CD4-positive, CD25-positive, alpha-beta regulatory T cell (primary cell): ENCODE measurements around the gene RAD51B. TPM values are rescaled to one million over a fixed set of nuclear protein-coding genes. Genes with fewer than 3 reads are reported as not detected.

Experiments
- ATAC-seq, 2 donors: fragments of 150-1000 bp; cut with Tn5 transposase; one replicate each; pipeline ENCODE4 v1.10.0; 2021; ENCODE audit warnings: low read depth in 2 of 2, moderate number of reproducible peaks in 2 of 2, moderate library complexity in 1 of 2
- DNase-seq, 3 donors: peaks; one replicate each; pipeline versions ENCODE4 v3.0.0 to v3.0.0-alpha.2; 2012 to 2022; ENCODE audit warnings: mixed read lengths in 1 of 3
- H3K27ac ChIP-seq: one replicate; pipeline ENCODE4 v1.7.0; 2013; ENCODE audit warnings: mild to moderate bottlenecking, low read length; ENCODE audit not compliant: insufficient read depth, poor library complexity, severe bottlenecking
- H3K27me3 ChIP-seq: one replicate; pipeline ENCODE4 v1.7.0; 2013; ENCODE audit warnings: low read length; ENCODE audit not compliant: control insufficient read depth, insufficient read depth
- H3K36me3 ChIP-seq: one replicate; pipeline ENCODE4 v1.7.0; 2013; ENCODE audit warnings: mild to moderate bottlenecking, low read length, moderate library complexity; ENCODE audit not compliant: control insufficient read depth, insufficient read depth
- H3K4me1 ChIP-seq: 2 replicates; pipeline ENCODE4 v1.7.0; 2013; ENCODE audit warnings: mild to moderate bottlenecking, low read length; ENCODE audit not compliant: insufficient read depth, control insufficient read depth, poor library complexity, severe bottlenecking
- H3K4me3 ChIP-seq: one replicate; pipeline ENCODE4 v1.7.0; 2013; ENCODE audit warnings: low read depth, mild to moderate bottlenecking, low read length, moderate library complexity
- H3K9me3 ChIP-seq, 2 experiments: 1 replicate in 1 of 2; 2 replicates in 1 of 2; pipeline ENCODE4 v1.7.0; 2013; ENCODE audit warnings: low read length in 2 of 2, mild to moderate bottlenecking in 1 of 2, moderate library complexity in 1 of 2; ENCODE audit not compliant: control insufficient read depth in 2 of 2
- H3K27ac Mint-ChIP-seq, 3 donors: one replicate each; pipeline ENCODE4 v1.8.0; 2020 to 2022; ENCODE audit warnings: mild to moderate bottlenecking in 3 of 3, mixed read lengths in 3 of 3, moderate library complexity in 2 of 3
- H3K27me3 Mint-ChIP-seq: one replicate; pipeline ENCODE4 v1.8.0; 2022; ENCODE audit warnings: mild to moderate bottlenecking, mixed read lengths
- H3K36me3 Mint-ChIP-seq: one replicate; pipeline ENCODE4 v1.8.0; 2020; ENCODE audit warnings: mixed read lengths
- H3K4me1 Mint-ChIP-seq, 4 donors: one replicate each; pipeline ENCODE4 v1.8.0; 2020 to 2022; ENCODE audit warnings: mixed read lengths in 4 of 4, mild to moderate bottlenecking in 1 of 4
- H3K4me3 Mint-ChIP-seq, 4 donors: one replicate each; pipeline ENCODE4 v1.8.0; 2020 to 2022; ENCODE audit warnings: mild to moderate bottlenecking in 4 of 4, mixed read lengths in 4 of 4, moderate library complexity in 3 of 4
- H3K9me3 Mint-ChIP-seq, 7 donors: one replicate each; pipeline ENCODE4 v1.8.0; 2020 to 2022; ENCODE audit warnings: mixed read lengths in 7 of 7, mild to moderate bottlenecking in 3 of 7, moderate library complexity in 2 of 7
- polyA plus RNA-seq, 4 donors: library from polyadenylated mRNA; unstranded; fragments of 300-500 nt; fragmentation: Illumina TruSeq; gene quantifications; one replicate each; pipeline ENCODE4 v1.2.3, GENCODE V29; 2021
- total RNA-seq: library from RNA; stranded (reverse); gene quantifications from one replicate; pipeline ENCODE4 v1.2.3, GENCODE V29; 2022

The RAD51B gene
- total and polyA plus RNA-seq, 5 donors from 2014 or later, result 19.1 to 40.2 (median 28.1) TPM

DNA sequence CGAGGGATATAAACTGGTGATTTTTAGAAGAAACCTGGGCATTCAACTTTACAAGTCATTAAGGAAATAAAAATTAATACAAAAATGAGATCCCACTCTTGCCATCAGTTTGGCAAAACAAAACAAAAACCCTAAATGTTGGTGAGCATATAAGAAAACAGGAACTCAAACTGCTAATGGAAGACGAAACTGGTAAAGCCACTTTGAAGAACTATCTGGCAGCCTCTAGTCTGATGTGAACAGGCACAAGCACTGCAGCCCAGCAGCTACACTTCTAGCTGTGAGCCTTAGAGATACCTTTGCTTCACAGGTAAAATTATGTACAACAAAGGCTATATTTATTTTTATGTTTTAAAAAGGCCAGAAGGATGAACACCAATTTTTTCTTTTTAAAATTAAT, 513.7 kb downstream of the RAD51B start:
- peaks cover 4% of the 10 kb centered on the region for H3K36me3 Mint-ChIP-seq
- H3K27me3 Mint-ChIP-seq, result no peaks in the 10 kb centered on the region
- no peaks in the 10 kb centered on the region for H3K9me3 Mint-ChIP-seq
- H3K4me1 Mint-ChIP-seq, result peaks cover 0 to 7% (median 3%) of the 10 kb centered on the region in 4 donors
- Histone ChIP-seq H3K4me1 (no peaks in the 10 kb centered on the region), H3K27ac (no peak overlapping the region), H3K36me3 (no peaks in the 10 kb centered on the region), H3K9me3 (no peaks in the 10 kb centered on the region), H3K27me3 (no peaks in the 10 kb centered on the region), H3K4me3 (no peak overlapping the region)
- no peak overlapping the region for H3K4me3 Mint-ChIP-seq
- ATAC-seq, result no peak
- H3K27ac Mint-ChIP-seq, result peak overlapping the region in 1 of 3 donors; percentile 26
- no peak for DNase-seq

DNA sequence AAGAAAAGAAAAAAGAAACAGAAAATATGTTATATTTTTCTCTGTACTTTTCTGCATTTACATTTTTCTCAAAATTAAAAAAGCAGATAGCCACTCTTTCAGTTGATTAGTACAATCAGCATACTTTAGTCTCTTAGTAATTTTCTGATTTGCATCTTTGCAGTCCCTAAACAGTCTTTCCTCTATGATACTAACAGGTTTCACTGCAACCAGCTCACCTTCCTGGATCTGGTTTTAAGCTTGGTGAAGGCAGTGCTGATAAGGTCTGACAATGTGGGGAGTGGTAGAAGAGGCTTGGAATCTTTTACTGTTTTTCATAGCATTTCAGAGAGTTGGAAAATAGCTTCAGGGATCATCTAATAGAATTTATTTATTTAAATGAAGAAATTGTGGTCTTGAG, 515.7 kb downstream of the RAD51B start:
- Mint-ChIP-seq H3K4me1 (peaks cover 0 to 7% (median 3%) of the 10 kb centered on the region in 4 donors), H3K4me3 (no peak overlapping the region), H3K27me3 (no peaks in the 10 kb centered on the region), H3K27ac (no peak overlapping the region), H3K36me3 (peaks cover 4% of the 10 kb centered on the region), H3K9me3 (no peaks in the 10 kb centered on the region)
- DNase-seq, result no peak
- Histone ChIP-seq H3K27ac (no peak overlapping the region), H3K9me3 (no peaks in the 10 kb centered on the region), H3K27me3 (no peaks in the 10 kb centered on the region), H3K4me1 (no peaks in the 10 kb centered on the region), H3K4me3 (no peak overlapping the region), H3K36me3 (no peaks in the 10 kb centered on the region)
- ATAC-seq, result no peak

- no peak overlapping the region for H3K27ac ChIP-seq
- Mint-ChIP-seq H3K27me3 (no peaks in the 10 kb centered on the region), H3K4me1 (peaks cover 0 to 7% (median 3%) of the 10 kb centered on the region in 4 donors), H3K27ac (no peak overlapping the region), H3K9me3 (no peaks in the 10 kb centered on the region), H3K36me3 (peaks cover 4% of the 10 kb centered on the region), H3K4me3 (no peak overlapping the region)
- no peaks in the 10 kb centered on the region for H3K36me3 ChIP-seq
- no peaks in the 10 kb centered on the region for H3K27me3 ChIP-seq
- no peaks in the 10 kb centered on the region for H3K4me1 ChIP-seq
- DNase-seq (no peak), ATAC-seq (no peak)
- H3K4me3 ChIP-seq, result no peak overlapping the region
- no peaks in the 10 kb centered on the region for H3K9me3 ChIP-seq
These were observed 516.6 kb downstream of the RAD51B start for GRCh38 chr14:68336165-68336564.

- Mint-ChIP-seq H3K36me3 (peaks cover 4% of the 10 kb centered on the region), H3K4me1 (peaks cover 4 to 16% (median 7%) of the 10 kb centered on the region in 4 donors), H3K9me3 (no peaks in the 10 kb centered on the region), H3K27ac (no peak overlapping the region), H3K27me3 (no peaks in the 10 kb centered on the region), H3K4me3 (no peak overlapping the region)
- Histone ChIP-seq H3K36me3 (no peaks in the 10 kb centered on the region), H3K27ac (no peak overlapping the region), H3K9me3 (no peaks in the 10 kb centered on the region), H3K4me3 (no peak overlapping the region), H3K4me1 (peaks cover 9% of the 10 kb centered on the region), H3K27me3 (no peaks in the 10 kb centered on the region)
- ATAC-seq (no peak), DNase-seq (no peak)
These were observed 517.7 kb downstream of the RAD51B start for GRCh38 chr14:68337279-68337678.

GRCh38 chr14:68340262-68340661, 520.7 kb downstream of the RAD51B start:
- peaks cover 9% of the 10 kb centered on the region for H3K36me3 Mint-ChIP-seq
- DNase-seq, result no peak
- H3K9me3 Mint-ChIP-seq, result no peaks in the 10 kb centered on the region
- no peak overlapping the region for H3K27ac ChIP-seq
- H3K4me3 Mint-ChIP-seq, result no peak overlapping the region
- H3K4me1 ChIP-seq, result peaks cover 9% of the 10 kb centered on the region
- H3K4me1 Mint-ChIP-seq, result peaks cover 0 to 17% (median 9%) of the 10 kb centered on the region in 4 donors
- H3K27ac Mint-ChIP-seq, result no peak overlapping the region
- no peaks in the 10 kb centered on the region for H3K27me3 Mint-ChIP-seq
- no peak overlapping the region for H3K4me3 ChIP-seq
- no peak for ATAC-seq
- no peaks in the 10 kb centered on the region for H3K36me3 ChIP-seq
- no peaks in the 10 kb centered on the region for H3K9me3 ChIP-seq
- H3K27me3 ChIP-seq, result no peaks in the 10 kb centered on the region

DNA sequence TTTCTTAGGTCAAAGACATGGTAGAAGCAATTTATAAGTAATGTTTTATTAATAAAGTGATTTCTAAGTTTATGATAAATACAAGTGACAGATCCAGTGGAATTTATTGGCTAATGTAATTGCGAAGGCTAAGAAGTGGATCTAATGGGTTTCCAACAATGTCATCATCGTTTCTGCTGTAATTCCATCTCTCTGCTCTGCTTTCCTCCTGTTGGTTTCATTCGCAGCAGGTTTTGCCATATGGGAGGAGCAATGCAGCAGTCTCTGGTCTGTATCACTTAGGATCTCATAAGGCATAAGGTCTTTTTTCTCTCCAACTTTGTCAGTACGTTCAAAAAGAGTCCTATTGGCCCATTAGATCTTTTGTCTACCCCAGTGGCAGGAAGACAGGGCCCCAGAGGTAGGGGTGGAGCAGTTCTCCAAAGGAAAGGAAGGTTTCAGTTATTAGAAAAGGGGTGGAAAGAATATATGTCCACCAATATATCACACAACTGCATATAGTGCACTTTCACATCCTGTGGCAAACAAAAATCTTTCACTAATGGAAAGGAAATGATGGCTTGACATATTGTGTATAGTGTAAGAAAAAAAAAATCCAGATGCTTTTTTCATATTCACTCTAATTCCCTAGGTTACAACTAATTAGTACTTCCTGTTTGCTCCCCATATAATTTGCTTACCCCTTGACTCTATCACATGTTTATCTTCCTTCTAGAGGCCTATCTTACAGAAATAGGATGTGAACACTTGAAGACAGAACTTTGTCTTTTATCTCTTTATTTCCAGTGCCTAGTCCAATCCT, 522.0 kb downstream of the RAD51B start:
- Mint-ChIP-seq H3K4me3 (no peak overlapping the region), H3K4me1 (peaks cover 0 to 17% (median 9%) of the 10 kb centered on the region in 4 donors), H3K27me3 (no peaks in the 10 kb centered on the region), H3K9me3 (peaks cover 0 to 2% (median 0%) of the 10 kb centered on the region in 7 donors), H3K27ac (peak overlapping the region in 1 of 3 donors; percentile 37), H3K36me3 (peaks cover 16% of the 10 kb centered on the region)
- Histone ChIP-seq H3K36me3 (no peaks in the 10 kb centered on the region), H3K4me1 (peaks cover 9% of the 10 kb centered on the region), H3K9me3 (no peaks in the 10 kb centered on the region), H3K4me3 (no peak overlapping the region), H3K27me3 (no peaks in the 10 kb centered on the region), H3K27ac (no peak overlapping the region)
- DNase-seq (peak in 1 of 3 donors; percentile 26), ATAC-seq (no peak)

GRCh38 chr14:68342216-68342763, 522.7 kb downstream of the RAD51B start:
- DNase-seq, result no peak
- Mint-ChIP-seq H3K36me3 (peaks cover 17% of the 10 kb centered on the region), H3K27me3 (no peaks in the 10 kb centered on the region), H3K4me3 (no peak overlapping the region), H3K4me1 (peaks cover 0 to 17% (median 11%) of the 10 kb centered on the region in 4 donors), H3K9me3 (peaks cover 0 to 2% (median 0%) of the 10 kb centered on the region in 7 donors), H3K27ac (peak overlapping the region in 2 of 3 donors; percentile 26 to 30)
- peaks cover 9% of the 10 kb centered on the region for H3K4me1 ChIP-seq
- no peaks in the 10 kb centered on the region for H3K9me3 ChIP-seq
- no peak overlapping the region for H3K4me3 ChIP-seq
- no peaks in the 10 kb centered on the region for H3K36me3 ChIP-seq
- no peak overlapping the region for H3K27ac ChIP-seq
- H3K27me3 ChIP-seq, result no peaks in the 10 kb centered on the region
- ATAC-seq, result no peak
